ENCODE results near the gene ADCY6. TPM values are rescaled to one million over a fixed set of nuclear protein-coding genes. Genes with fewer than 3 reads are reported as not detected.

ADCY6 gene
- total and polyA plus RNA-seq, 2 donors (not counting 1 experiment from before 2014, with no cell fraction given) = 0.03 TPM; not detected in 1

DNA sequence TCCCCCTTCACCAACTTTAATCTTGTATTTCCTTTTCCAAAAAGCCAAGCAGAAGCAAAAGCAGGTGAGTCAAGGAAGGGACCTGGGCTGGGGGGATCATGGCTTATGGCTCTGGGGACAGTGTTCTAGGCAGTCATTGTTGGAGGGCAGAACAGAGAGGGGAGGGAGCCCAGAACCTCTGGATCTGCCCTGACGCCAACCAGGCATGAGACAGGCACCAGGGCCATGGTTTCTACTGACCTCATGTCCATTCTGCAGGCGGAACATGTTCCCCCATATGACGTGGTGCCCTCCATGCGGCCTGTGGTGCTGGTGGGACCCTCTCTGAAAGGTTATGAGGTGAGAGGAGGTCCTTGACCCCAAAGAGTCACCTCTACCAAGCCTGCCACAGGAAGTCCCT lies 36.0 kb upstream of the ADCY6 start:
- no peaks in the 10 kb centered on the region for H3K4me1 ChIP-seq (ENCODE audit: control insufficient read depth in 2 of 2, insufficient read depth in 2 of 2, low read length in 2 of 2)
- peaks cover 3 to 17% of the 10 kb centered on the region in 2 experiments for H3K36me3 ChIP-seq (replicated peaks in 1 of 2; ENCODE audit: control extremely low read depth in 1 of 2, control insufficient read depth in 1 of 2, extremely low read depth in 1 of 2, insufficient read depth in 2 of 2, low read length in 1 of 2)
- Mint-ChIP-seq H3K4me1 (no peaks in the 10 kb centered on the region), H3K4me3 (no peak overlapping the region), H3K27ac (no peak overlapping the region), H3K27me3 (no peaks in the 10 kb centered on the region), H3K9me3 (ENCODE audit: insufficient read depth) (no peaks in the 10 kb centered on the region)
- WGBS (ENCODE audit: insufficient coverage) = 88% methylated on average over 2 of the region's 4 CpGs
- no peak for ATAC-seq (ENCODE audit: low read depth)
- no peak overlapping the region for H3K4me3 ChIP-seq (ENCODE audit: control extremely low read depth in 1 of 5, extremely low read depth in 1 of 5, insufficient read depth in 1 of 5, low read depth in 2 of 5, low read length in 4 of 5)
- H2AFZ ChIP-seq (ENCODE audit: insufficient read depth, low read depth, low read length, poor library complexity, severe bottlenecking) = no peak overlapping the region
- no peaks in the 10 kb centered on the region for H3K27me3 ChIP-seq (replicated peaks in 1 of 4; ENCODE audit: control extremely low read depth in 1 of 4, control insufficient read depth in 3 of 4, insufficient read depth in 4 of 4, low read length in 3 of 4)
- TF ChIP-seq, protein P1, sequence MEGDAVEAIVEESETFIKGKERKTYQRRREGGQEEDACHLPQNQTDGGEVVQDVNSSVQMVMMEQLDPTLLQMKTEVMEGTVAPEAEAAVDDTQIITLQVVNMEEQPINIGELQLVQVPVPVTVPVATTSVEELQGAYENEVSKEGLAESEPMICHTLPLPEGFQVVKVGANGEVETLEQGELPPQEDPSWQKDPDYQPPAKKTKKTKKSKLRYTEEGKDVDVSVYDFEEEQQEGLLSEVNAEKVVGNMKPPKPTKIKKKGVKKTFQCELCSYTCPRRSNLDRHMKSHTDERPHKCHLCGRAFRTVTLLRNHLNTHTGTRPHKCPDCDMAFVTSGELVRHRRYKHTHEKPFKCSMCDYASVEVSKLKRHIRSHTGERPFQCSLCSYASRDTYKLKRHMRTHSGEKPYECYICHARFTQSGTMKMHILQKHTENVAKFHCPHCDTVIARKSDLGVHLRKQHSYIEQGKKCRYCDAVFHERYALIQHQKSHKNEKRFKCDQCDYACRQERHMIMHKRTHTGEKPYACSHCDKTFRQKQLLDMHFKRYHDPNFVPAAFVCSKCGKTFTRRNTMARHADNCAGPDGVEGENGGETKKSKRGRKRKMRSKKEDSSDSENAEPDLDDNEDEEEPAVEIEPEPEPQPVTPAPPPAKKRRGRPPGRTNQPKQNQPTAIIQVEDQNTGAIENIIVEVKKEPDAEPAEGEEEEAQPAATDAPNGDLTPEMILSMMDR (IDR thresholded peaks at IDR 0.05) = no peak
- TF ChIP-seq EZH2 (IDR thresholded peaks at IDR 0.05; ENCODE audit: borderline replicate concordance, insufficient read depth, low read depth, low read length, poor library complexity, severe bottlenecking) = no peak
- ChIA-PET POLR2A (no interaction called here), CTCF (interaction anchor here (1.2 kb wide), 1 partner anchor 109 kb away, joined by 3 read pairs; no protein-coding TSS in a partner anchor)
- H4K20me1 ChIP-seq (ENCODE audit: control insufficient read depth, insufficient read depth, low read length, poor library complexity, severe bottlenecking) = peaks cover 11% of the 10 kb centered on the region
- no peak overlapping the region for H3K27ac ChIP-seq (ENCODE audit: low read length in 2 of 2)
- intact Hi-C loops (cut with micrococcal nuclease) = no loop called here
- no peak overlapping the region for H3K4me2 ChIP-seq (replicated peaks; ENCODE audit: low read depth, low read length, poor library complexity, severe bottlenecking)
- no peaks in the 10 kb centered on the region for H3K9me3 ChIP-seq (ENCODE audit: control extremely low read depth in 1 of 3, control insufficient read depth in 2 of 3, insufficient read depth in 1 of 3, low read length in 2 of 3)
- H3K79me2 ChIP-seq (ENCODE audit: control insufficient read depth, insufficient read depth, low read length) = no peaks in the 10 kb centered on the region
- no peak for DNase-seq
- no peak overlapping the region for H3K9ac ChIP-seq (ENCODE audit: low read length)

DNA sequence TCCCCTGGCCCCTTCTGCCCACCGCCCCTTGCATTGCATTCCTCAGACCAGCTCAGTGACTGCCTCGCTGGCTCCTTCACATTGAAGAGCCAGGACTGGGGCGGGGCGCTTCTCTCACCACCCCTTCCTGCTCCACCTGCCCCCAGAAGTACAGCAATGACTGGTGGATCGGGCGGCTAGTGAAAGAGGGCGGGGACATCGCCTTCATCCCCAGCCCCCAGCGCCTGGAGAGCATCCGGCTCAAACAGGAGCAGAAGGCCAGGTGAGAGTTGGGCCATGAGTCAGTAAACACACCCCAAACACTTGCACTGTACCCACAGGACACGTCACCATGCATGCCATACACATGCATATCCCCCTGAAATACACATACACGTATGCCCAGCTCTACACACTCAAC lies 35.2 kb upstream of the ADCY6 start:
- H3K27ac Mint-ChIP-seq = no peak overlapping the region
- Histone ChIP-seq H3K4me1 (ENCODE audit: control insufficient read depth in 2 of 2, insufficient read depth in 2 of 2, low read length in 2 of 2) (peaks cover 0 to under 1% of the 10 kb centered on the region in 2 donors), H3K9ac (ENCODE audit: low read length) (no peak overlapping the region), H2AFZ (ENCODE audit: insufficient read depth, low read depth, low read length, poor library complexity, severe bottlenecking) (no peak overlapping the region), H3K79me2 (ENCODE audit: control insufficient read depth, insufficient read depth, low read length) (no peaks in the 10 kb centered on the region), H3K4me2 (replicated peaks; ENCODE audit: low read depth, low read length, poor library complexity, severe bottlenecking) (no peak overlapping the region), H3K27ac (ENCODE audit: low read length in 2 of 2) (no peak overlapping the region), H3K36me3 (replicated peaks in 1 of 2; ENCODE audit: control extremely low read depth in 1 of 2, control insufficient read depth in 1 of 2, extremely low read depth in 1 of 2, insufficient read depth in 2 of 2, low read length in 1 of 2) (peaks cover 3 to 9% of the 10 kb centered on the region in 2 experiments), H3K9me3 (ENCODE audit: control extremely low read depth in 1 of 3, control insufficient read depth in 2 of 3, insufficient read depth in 1 of 3, low read length in 2 of 3) (no peaks in the 10 kb centered on the region), H3K4me3 (ENCODE audit: control extremely low read depth in 1 of 5, extremely low read depth in 1 of 5, insufficient read depth in 1 of 5, low read depth in 2 of 5, low read length in 4 of 5) (no peak overlapping the region), H3K27me3 (replicated peaks in 1 of 4; ENCODE audit: control extremely low read depth in 1 of 4, control insufficient read depth in 3 of 4, insufficient read depth in 4 of 4, low read length in 3 of 4) (no peaks in the 10 kb centered on the region), H4K20me1 (ENCODE audit: control insufficient read depth, insufficient read depth, low read length, poor library complexity, severe bottlenecking) (peaks cover 6% of the 10 kb centered on the region)
- peaks cover 1% of the 10 kb centered on the region for H3K4me1 Mint-ChIP-seq
- WGBS (ENCODE audit: insufficient coverage) = 89% methylated on average over 5 of the region's 12 CpGs
- no peak for DNase-seq
- ATAC-seq (ENCODE audit: low read depth) = no peak
- ChIA-PET POLR2A (no interaction called here), CTCF (interaction anchor here (0.8 to 1.2 kb wide), 2 partner anchors 9 to 110 kb away, joined by 3 read pairs; no protein-coding TSS in a partner anchor)
- no peak overlapping the region for H3K4me3 Mint-ChIP-seq
- H3K27me3 Mint-ChIP-seq = no peaks in the 10 kb centered on the region
- TF ChIP-seq, protein P1 (IDR thresholded peaks at IDR 0.05) = no peak
- TF ChIP-seq EZH2 (IDR thresholded peaks at IDR 0.05; ENCODE audit: borderline replicate concordance, insufficient read depth, low read depth, low read length, poor library complexity, severe bottlenecking) = no peak
- intact Hi-C loops (cut with micrococcal nuclease) = no loop called here
- no peaks in the 10 kb centered on the region for H3K9me3 Mint-ChIP-seq (ENCODE audit: insufficient read depth)
